Esophagus muscularis mucosa (tissue), 4 donors: Measurements from ENCODE around the gene BFSP1. TPM values are rescaled to one million over a fixed set of nuclear protein-coding genes. Genes with fewer than 3 reads are reported as not detected.

ENCODE experiments used
- DNase-seq: peaks from one replicate; pipeline ENCODE4 v3.0.0-alpha.2; 2017; ENCODE audit errors: extremely low spot score
- H3K27ac ChIP-seq, 4 donors: fragments of 200-600 bp; sonication (generic); replicated peaks in 1 of 4; 1 replicate in 3 of 4; 2 replicates in 1 of 4; pipeline ENCODE4 v1.5.1; 2016 to 2019; ENCODE audit warnings: mild to moderate bottlenecking in 1 of 4
- H3K27me3 ChIP-seq, 4 donors: fragments of 200-600 bp; sonication (generic); one replicate each; pipeline versions ENCODE4 v1.5.1 to v1.6.0; 2016 to 2019
- H3K36me3 ChIP-seq, 4 donors: fragments of 200-600 bp; sonication (generic); one replicate each; pipeline ENCODE4 v1.5.1; 2016 to 2019
- H3K4me1 ChIP-seq, 4 donors: fragments of 200-600 bp; sonication (generic); one replicate each; pipeline ENCODE4 v1.5.1; 2016 to 2019
- H3K4me3 ChIP-seq, 4 donors: fragments of 200-600 bp; sonication (generic); 1 replicate in 2 of 4; 2 replicates in 2 of 4; pipeline ENCODE4 v1.5.1; 2016 to 2019; ENCODE audit warnings: mild to moderate bottlenecking in 4 of 4, moderate library complexity in 1 of 4
- H3K9me3 ChIP-seq, 4 donors: fragments of 200-600 bp; sonication (generic); 1 replicate in 3 of 4; 2 replicates in 1 of 4; pipeline ENCODE4 v1.5.1; 2016 to 2019
- CTCF ChIP-seq, 3 experiments: fragments of 200-600 bp in 2 of 3; fragments of 450-650 bp in 1 of 3; sonication (generic) in 2 of 3; IDR thresholded peaks; one replicate each; pipeline ENCODE4 v1.5.1; 2017 to 2019; ENCODE audit warnings: antibody characterized with exemption in 3 of 3, mild to moderate bottlenecking in 2 of 3, moderate library complexity in 1 of 3
- EP300 ChIP-seq: sonication (generic); formaldehyde crosslinking; IDR thresholded peaks from one replicate; pipeline ENCODE4 v1.6.1; 2017; ENCODE audit warnings: antibody characterized with exemption
- POLR2A ChIP-seq: fragments of 450-650 bp; IDR thresholded peaks from one replicate; pipeline ENCODE4 v1.6.1; 2017; ENCODE audit warnings: antibody characterized with exemption, moderate library complexity, mild to moderate bottlenecking, low read depth
- POLR2AphosphoS5 ChIP-seq, 2 donors: sonication (generic); formaldehyde crosslinking; IDR thresholded peaks; one replicate each; pipeline ENCODE4 v1.6.1; 2017; ENCODE audit warnings: antibody characterized with exemption in 2 of 2
- WGBS: methylation state at CpG from one replicate; pipeline ENCODE4 v1.1.5; 2018; 5-methylcytosine and 5-hydroxymethylcytosine counted together
- intact Hi-C: fragments of 100-400 bp; cut with DNase I; formaldehyde crosslinking; loops from one replicate; pipeline ENCODE4 v1.15.1; 2023
- total RNA-seq, 4 donors: library from RNA; depleted of rRNA; stranded (reverse); fragments of >200 nt; gene quantifications; one replicate each; pipeline versions ENCODE4 v1.1.0 to v1.2.1, GENCODE V29; 2016

The BFSP1 gene
- total RNA-seq, 4 donors from 2014 or later, result 2.7 to 7.3 (median 6.4) TPM

- DNase-seq, result peak; percentile 96
- no peaks in the 10 kb centered on the region for H3K27me3 ChIP-seq
- H3K4me3 ChIP-seq, result no peak overlapping the region
- WGBS, result 16% methylated on average over 6 of the region's 6 CpGs
- H3K9me3 ChIP-seq, result no peaks in the 10 kb centered on the region
- intact Hi-C loops, result loop anchor here (2.0 to 5.0 kb wide), 2 partner anchors 35 to 78 kb away; partner anchors contain the start of gene DSTN
- peak overlapping the region; percentile 64 to 83 (median 76) for H3K27ac ChIP-seq
- peaks cover 0 to 65% (median 60%) of the 10 kb centered on the region in 4 donors for H3K4me1 ChIP-seq
- H3K36me3 ChIP-seq, result no peaks in the 10 kb centered on the region
- TF ChIP-seq EP300 (no peak), POLR2A (no peak), CTCF (IDR thresholded peaks at IDR 0.05) (peak; percentile 89 to 95 (median 93)), POLR2AphosphoS5 (IDR thresholded peaks at IDR 0.05) (peak; percentile 78 to 80)
These were observed 5.8 kb upstream of the BFSP1 start for GRCh38 chr20:17536944-17537444.

- Histone ChIP-seq H3K36me3 (no peaks in the 10 kb centered on the region), H3K4me3 (no peak overlapping the region), H3K27me3 (no peaks in the 10 kb centered on the region), H3K27ac (no peak overlapping the region), H3K4me1 (peaks cover 0 to 56% (median 48%) of the 10 kb centered on the region in 4 donors), H3K9me3 (peaks cover 0 to 5% (median 0%) of the 10 kb centered on the region in 4 donors)
- DNase-seq, result no peak
- TF ChIP-seq POLR2A, result no peak
- TF ChIP-seq CTCF (IDR thresholded peaks at IDR 0.05), result no peak
- no peak for TF ChIP-seq POLR2AphosphoS5 (IDR thresholded peaks at IDR 0.05)
- WGBS, result 92% methylated on average over 3 of the region's 3 CpGs
- intact Hi-C loops, result no loop called here
These were observed 2.9 kb upstream of the BFSP1 start for GRCh38 chr20:17534077-17534476.

GRCh38 chr20:17533396-17533795 lies 2.2 kb upstream of the BFSP1 start:
- no peaks in the 10 kb centered on the region for H3K36me3 ChIP-seq
- 56% methylated on average over 1 of the region's 1 CpG for WGBS
- no peak overlapping the region for H3K4me3 ChIP-seq
- peaks cover 0 to 5% (median 0%) of the 10 kb centered on the region in 4 donors for H3K9me3 ChIP-seq
- intact Hi-C loops, result no loop called here
- TF ChIP-seq POLR2A (no peak), POLR2AphosphoS5 (IDR thresholded peaks at IDR 0.05) (no peak), EP300 (no peak), CTCF (IDR thresholded peaks at IDR 0.05) (no peak)
- no peaks in the 10 kb centered on the region for H3K27me3 ChIP-seq
- H3K27ac ChIP-seq, result no peak overlapping the region
- H3K4me1 ChIP-seq, result peaks cover 0 to 49% (median 42%) of the 10 kb centered on the region in 4 donors
- no peak for DNase-seq

GRCh38 chr20:17531665-17532025 lies 466 bp upstream of the BFSP1 start:
- H3K9me3 ChIP-seq, result peaks cover 0 to 5% (median 0%) of the 10 kb centered on the region in 4 donors
- H3K36me3 ChIP-seq, result no peaks in the 10 kb centered on the region
- peak overlapping the region; percentile 77 to 85 (median 82) for H3K27ac ChIP-seq
- no peak for TF ChIP-seq POLR2AphosphoS5 (IDR thresholded peaks at IDR 0.05)
- no peak for TF ChIP-seq CTCF (IDR thresholded peaks at IDR 0.05)
- TF ChIP-seq EP300, result no peak
- no peak for TF ChIP-seq POLR2A
- no peak for DNase-seq
- H3K4me1 ChIP-seq, result peaks cover 0 to 31% (median 24%) of the 10 kb centered on the region in 4 donors
- intact Hi-C loops, result no loop called here
- H3K27me3 ChIP-seq, result no peaks in the 10 kb centered on the region
- 62% methylated on average over 5 of the region's 5 CpGs for WGBS
- H3K4me3 ChIP-seq, result peak overlapping the region; percentile 61 to 68 (median 66)

GRCh38 chr20:17530153-17530552 lies 1.0 kb downstream of the BFSP1 start:
- peak overlapping the region in 1 of 4 donors; percentile 67 for H3K4me3 ChIP-seq
- H3K4me1 ChIP-seq, result peaks cover 0 to 28% (median 21%) of the 10 kb centered on the region in 4 donors
- no peaks in the 10 kb centered on the region for H3K27me3 ChIP-seq
- WGBS, result 83% methylated on average over 7 of the region's 7 CpGs
- TF ChIP-seq EP300, result no peak
- TF ChIP-seq POLR2A, result no peak
- no peak for TF ChIP-seq POLR2AphosphoS5 (IDR thresholded peaks at IDR 0.05)
- no peak for TF ChIP-seq CTCF (IDR thresholded peaks at IDR 0.05)
- peaks cover 0 to 5% (median 0%) of the 10 kb centered on the region in 4 donors for H3K9me3 ChIP-seq
- intact Hi-C loops, result no loop called here
- H3K36me3 ChIP-seq, result no peaks in the 10 kb centered on the region
- no peak for DNase-seq
- H3K27ac ChIP-seq, result peak overlapping the region in 1 of 4 donors; percentile 83
